K562 (cell line): ENCODE results near the gene MEGF11.

Experiments
- CBFB ChIP-seq: sonication (generic); formaldehyde crosslinking; IDR thresholded peaks from 2 replicates; pipeline ENCODE4 v1.4.0; 2020; ENCODE audit warnings: mild to moderate bottlenecking, missing genetic modification reagents
- GATAD2B ChIP-seq: fragments of 450-650 bp; IDR thresholded peaks from 2 replicates; pipeline ENCODE4 v1.6.1; 2017; ENCODE audit warnings: mild to moderate bottlenecking, borderline replicate concordance
- PHB ChIP-seq: fragments of 250-450 bp; sonication (Bioruptor Pico); IDR thresholded peaks from 2 replicates; pipeline ENCODE4 v1.5.0; 2021

DNA sequence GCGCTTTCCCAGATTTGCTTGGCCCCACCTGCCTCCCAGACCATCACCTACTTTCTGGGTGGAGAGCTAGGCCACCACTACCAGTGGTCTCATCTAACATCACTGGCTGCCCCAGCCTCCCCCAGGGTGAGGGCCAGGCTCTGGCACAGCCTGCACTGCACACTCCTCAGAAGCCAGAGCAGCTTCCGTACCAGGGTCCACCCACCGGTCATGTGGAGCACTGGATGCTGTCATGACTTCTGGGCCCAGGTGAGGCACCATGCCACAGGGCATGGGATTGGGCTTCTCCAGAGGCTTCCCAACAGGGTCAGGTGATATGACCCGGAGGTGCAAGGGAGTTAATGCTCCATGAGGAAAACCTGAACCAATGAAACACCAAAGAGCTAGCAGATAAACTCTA lies 14.0 kb downstream of the MEGF11 start:
- no peak for TF ChIP-seq PHB (CRISPR knock-in tag)
- no peak for TF ChIP-seq CBFB (CRISPR knock-in tag)
- TF ChIP-seq GATAD2B, result no peak
